ENCODE data around the gene C3orf20.

The C3orf20 gene

GRCh38 chr3:14645453-14645852, 29.5 kb upstream of the C3orf20 start:
- Histone ChIP-seq H3K27ac (ENCODE audit: low read depth, low read length, poor library complexity, severe bottlenecking) (no peak overlapping the region), H3K79me2 (ENCODE audit: insufficient read depth, low read length) (no peaks in the 10 kb centered on the region), H4K20me1 (ENCODE audit: insufficient read depth, low read length) (no peaks in the 10 kb centered on the region), H3F3A (ENCODE audit: insufficient read depth, low read length) (no peaks in the 10 kb centered on the region), H3K36me3 (ENCODE audit: insufficient read depth, low read length) (no peaks in the 10 kb centered on the region), H3K4me2 (ENCODE audit: low read length) (no peak overlapping the region), H3K27me3 (ENCODE audit: insufficient read depth, low read length) (peaks cover 9% of the 10 kb centered on the region; the same call in 1 of the 2 replicates), H3K4me1 (ENCODE audit: insufficient read depth, low read length, severe bottlenecking) (peaks cover 3% of the 10 kb centered on the region), H3K4me3 (ENCODE audit: low read depth, low read length, poor library complexity, severe bottlenecking) (no peak overlapping the region), H3K9ac (ENCODE audit: low read length) (no peak overlapping the region), H3K9me2 (ENCODE audit: low read depth, low read length) (no peaks in the 10 kb centered on the region), H2AFZ (ENCODE audit: low read length) (no peak overlapping the region), H3K9me3 (ENCODE audit: low read length) (no peaks in the 10 kb centered on the region)
- TF ChIP-seq EZH2 (IDR thresholded peaks at IDR 0.05; ENCODE audit: borderline replicate concordance, low read length) (no peak), CTCF (IDR thresholded peaks at IDR 0.05; ENCODE audit: low read length) (no peak)

- Histone ChIP-seq H3K9me3 (ENCODE audit: low read length) (no peaks in the 10 kb centered on the region), H3K27ac (ENCODE audit: low read depth, low read length, poor library complexity, severe bottlenecking) (no peak overlapping the region), H3K9ac (ENCODE audit: low read length) (no peak overlapping the region), H3K79me2 (ENCODE audit: insufficient read depth, low read length) (no peaks in the 10 kb centered on the region), H3K4me2 (ENCODE audit: low read length) (no peak overlapping the region), H3K27me3 (ENCODE audit: insufficient read depth, low read length) (peaks cover 9% of the 10 kb centered on the region; the same call in 1 of the 2 replicates), H2AFZ (ENCODE audit: low read length) (no peak overlapping the region), H3K9me2 (ENCODE audit: low read depth, low read length) (no peaks in the 10 kb centered on the region), H4K20me1 (ENCODE audit: insufficient read depth, low read length) (no peaks in the 10 kb centered on the region), H3K36me3 (ENCODE audit: insufficient read depth, low read length) (no peaks in the 10 kb centered on the region), H3F3A (ENCODE audit: insufficient read depth, low read length) (no peaks in the 10 kb centered on the region), H3K4me1 (ENCODE audit: insufficient read depth, low read length, severe bottlenecking) (peaks cover 7% of the 10 kb centered on the region), H3K4me3 (ENCODE audit: low read depth, low read length, poor library complexity, severe bottlenecking) (no peak overlapping the region)
- TF ChIP-seq CTCF (IDR thresholded peaks at IDR 0.05; ENCODE audit: low read length): no peak
Measured at GRCh38 chr3:14646131-14646573, 28.8 kb upstream of the C3orf20 start.

GRCh38 chr3:14646589-14647413, 28.1 kb upstream of the C3orf20 start:
- Histone ChIP-seq H3K4me1 (ENCODE audit: insufficient read depth, low read length, severe bottlenecking) (peaks cover 7% of the 10 kb centered on the region), H3K4me3 (ENCODE audit: low read depth, low read length, poor library complexity, severe bottlenecking) (no peak overlapping the region), H3K36me3 (ENCODE audit: insufficient read depth, low read length) (no peaks in the 10 kb centered on the region), H3K9me2 (ENCODE audit: low read depth, low read length) (no peaks in the 10 kb centered on the region), H3F3A (ENCODE audit: insufficient read depth, low read length) (no peaks in the 10 kb centered on the region), H3K4me2 (ENCODE audit: low read length) (no peak overlapping the region), H3K27ac (ENCODE audit: low read depth, low read length, poor library complexity, severe bottlenecking) (no peak overlapping the region), H2AFZ (ENCODE audit: low read length) (no peak overlapping the region), H3K27me3 (ENCODE audit: insufficient read depth, low read length) (peaks cover 9% of the 10 kb centered on the region; the same call in 1 of the 2 replicates), H3K9me3 (ENCODE audit: low read length) (no peaks in the 10 kb centered on the region), H4K20me1 (ENCODE audit: insufficient read depth, low read length) (no peaks in the 10 kb centered on the region), H3K79me2 (ENCODE audit: insufficient read depth, low read length) (peaks cover under 1% of the 10 kb centered on the region), H3K9ac (ENCODE audit: low read length) (no peak overlapping the region)
- TF ChIP-seq CTCF (IDR thresholded peaks at IDR 0.05; ENCODE audit: low read length): no peak
- no peak for TF ChIP-seq EZH2 (IDR thresholded peaks at IDR 0.05; ENCODE audit: borderline replicate concordance, low read length)

Data from OCI-LY1 (cell line).